C4-2B (cell line): ENCODE measurements around the gene CEP68.

Experiments
- CTCF ChIP-seq: fragments of 450-650 bp; conservative IDR thresholded peaks from 2 replicates; pipeline ENCODE4 v1.5.1; 2017; ENCODE audit warnings: mild to moderate bottlenecking
- ZFX ChIP-seq: fragments of 450-650 bp; IDR thresholded peaks from 2 replicates; pipeline ENCODE4 v1.6.1; 2017

GRCh38 chr2:65134158-65134557 is 77.9 kb downstream of the CEP68 start:
- no peak for TF ChIP-seq CTCF
- TF ChIP-seq ZFX: no peak
